Gastroesophageal sphincter (tissue), 4 donors: Measurements from ENCODE around the gene GINS3. TPM values are rescaled to one million over a fixed set of nuclear protein-coding genes. Genes with fewer than 3 reads are reported as not detected.
"Not testable (repeated sequence)": the region's sequence is repeated elsewhere in the genome, so short reads cannot be mapped to it uniquely, and the experiment has no call there.

Experiments used
- ATAC-seq: fragments of 150-250 bp; one replicate; pipeline ENCODE4 v1.9.1; 2016; ENCODE audit warnings: mild to moderate bottlenecking, moderate library complexity
- H3K27ac ChIP-seq, 4 donors: fragments of 200-600 bp; sonication (generic) in 3 of 4; 1 replicate in 3 of 4; 2 replicates in 1 of 4; pipeline ENCODE4 v1.5.1; 2016 to 2019
- H3K27me3 ChIP-seq: fragments of 200-600 bp; sonication (generic); one replicate; pipeline ENCODE4 v1.5.1; 2019
- H3K36me3 ChIP-seq, 2 donors: fragments of 200-600 bp; sonication (generic); one replicate each; pipeline ENCODE4 v1.5.1; 2019; ENCODE audit warnings: control low read depth in 1 of 2
- H3K4me1 ChIP-seq, 3 donors: fragments of 200-600 bp; sonication (generic); 1 replicate in 2 of 3; 2 replicates in 1 of 3; pipeline ENCODE4 v1.5.1; 2016 to 2019; ENCODE audit warnings: control low read depth in 2 of 3
- H3K4me3 ChIP-seq, 2 donors: fragments of 200-600 bp; sonication (generic); one replicate each; pipeline ENCODE4 v1.5.1; 2019; ENCODE audit warnings: mild to moderate bottlenecking in 1 of 2, moderate library complexity in 1 of 2
- H3K9me3 ChIP-seq, 3 donors: fragments of 200-600 bp; sonication (generic); one replicate each; pipeline ENCODE4 v1.5.1; 2017 to 2019; ENCODE audit warnings: control low read depth in 2 of 3
- EP300 ChIP-seq: sonication (generic); formaldehyde crosslinking; IDR thresholded peaks from one replicate; pipeline ENCODE4 v1.6.1; 2017; ENCODE audit warnings: antibody characterized with exemption, mild to moderate bottlenecking
- POLR2A ChIP-seq, 2 donors: fragments of 450-650 bp; IDR thresholded peaks; one replicate each; pipeline ENCODE4 v1.6.1; 2017; ENCODE audit warnings: antibody characterized with exemption in 2 of 2, mild to moderate bottlenecking in 2 of 2, moderate library complexity in 1 of 2
- POLR2AphosphoS5 ChIP-seq: sonication (generic); formaldehyde crosslinking; IDR thresholded peaks from one replicate; pipeline ENCODE4 v1.6.1; 2017; ENCODE audit warnings: antibody characterized with exemption
- WGBS, 2 donors: methylation state at CpG; one replicate each; pipeline ENCODE4 v1.1.5; 2018; ENCODE audit warnings: low coverage in 1 of 2; 5-methylcytosine and 5-hydroxymethylcytosine counted together
- total RNA-seq, 4 donors: library from RNA; depleted of rRNA; stranded (reverse); fragments of >200 nt; gene quantifications; one replicate each; pipeline ENCODE4 v1.1.0, GENCODE V29; 2016
- TF ChIP-seq, protein P1 (sequence below), 4 experiments: fragments of 200-600 bp in 2 of 4; fragments of 450-650 bp in 2 of 4; sonication (generic) in 1 of 4; IDR thresholded peaks; one replicate each; pipeline ENCODE4 v1.5.1; 2017 to 2019; ENCODE audit warnings: antibody characterized with exemption in 4 of 4, mild to moderate bottlenecking in 2 of 4, moderate library complexity in 2 of 4

GINS3 gene
- total RNA-seq, 4 donors from 2014 or later, result 1.7 to 2.8 (median 2.4) TPM

DNA sequence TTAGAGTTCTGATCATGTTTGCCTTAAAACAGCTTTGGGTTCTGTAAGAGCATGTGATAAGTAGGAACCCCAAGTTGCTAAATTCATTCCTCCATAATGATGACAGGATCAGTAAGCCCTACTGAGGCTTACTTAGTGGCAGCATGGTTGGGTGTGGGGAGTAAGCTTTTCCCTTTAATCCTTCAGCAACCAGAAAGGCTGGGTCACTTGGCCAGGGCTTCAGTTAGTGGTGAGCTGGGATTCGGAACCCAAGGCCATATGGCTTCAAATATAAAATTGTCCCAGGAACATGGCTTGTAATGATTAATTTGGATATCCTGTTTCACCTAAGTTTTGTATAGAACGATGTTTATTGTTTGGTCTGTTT, 850 bp downstream of the GINS3 start:
- Histone ChIP-seq H3K4me3 (peak overlapping the region; percentile 43 to 92), H3K27ac (peak overlapping the region in 3 of 4 donors; percentile 85 to 90 (median 87)), H3K27me3 (no peaks in the 10 kb centered on the region), H3K36me3 (no peaks in the 10 kb centered on the region), H3K9me3 (no peaks in the 10 kb centered on the region), H3K4me1 (peaks cover 0 to 7% (median 5%) of the 10 kb centered on the region in 3 donors)
- TF ChIP-seq EP300 (no peak), POLR2AphosphoS5 (no peak), POLR2A (IDR thresholded peaks at IDR 0.05) (no peak)
- TF ChIP-seq, protein P1, sequence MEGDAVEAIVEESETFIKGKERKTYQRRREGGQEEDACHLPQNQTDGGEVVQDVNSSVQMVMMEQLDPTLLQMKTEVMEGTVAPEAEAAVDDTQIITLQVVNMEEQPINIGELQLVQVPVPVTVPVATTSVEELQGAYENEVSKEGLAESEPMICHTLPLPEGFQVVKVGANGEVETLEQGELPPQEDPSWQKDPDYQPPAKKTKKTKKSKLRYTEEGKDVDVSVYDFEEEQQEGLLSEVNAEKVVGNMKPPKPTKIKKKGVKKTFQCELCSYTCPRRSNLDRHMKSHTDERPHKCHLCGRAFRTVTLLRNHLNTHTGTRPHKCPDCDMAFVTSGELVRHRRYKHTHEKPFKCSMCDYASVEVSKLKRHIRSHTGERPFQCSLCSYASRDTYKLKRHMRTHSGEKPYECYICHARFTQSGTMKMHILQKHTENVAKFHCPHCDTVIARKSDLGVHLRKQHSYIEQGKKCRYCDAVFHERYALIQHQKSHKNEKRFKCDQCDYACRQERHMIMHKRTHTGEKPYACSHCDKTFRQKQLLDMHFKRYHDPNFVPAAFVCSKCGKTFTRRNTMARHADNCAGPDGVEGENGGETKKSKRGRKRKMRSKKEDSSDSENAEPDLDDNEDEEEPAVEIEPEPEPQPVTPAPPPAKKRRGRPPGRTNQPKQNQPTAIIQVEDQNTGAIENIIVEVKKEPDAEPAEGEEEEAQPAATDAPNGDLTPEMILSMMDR (IDR thresholded peaks at IDR 0.05), result no peak
- WGBS, 2 donors, result 58 to 68% methylated on average over 2 of the region's 2 CpGs
- no peak for ATAC-seq

DNA sequence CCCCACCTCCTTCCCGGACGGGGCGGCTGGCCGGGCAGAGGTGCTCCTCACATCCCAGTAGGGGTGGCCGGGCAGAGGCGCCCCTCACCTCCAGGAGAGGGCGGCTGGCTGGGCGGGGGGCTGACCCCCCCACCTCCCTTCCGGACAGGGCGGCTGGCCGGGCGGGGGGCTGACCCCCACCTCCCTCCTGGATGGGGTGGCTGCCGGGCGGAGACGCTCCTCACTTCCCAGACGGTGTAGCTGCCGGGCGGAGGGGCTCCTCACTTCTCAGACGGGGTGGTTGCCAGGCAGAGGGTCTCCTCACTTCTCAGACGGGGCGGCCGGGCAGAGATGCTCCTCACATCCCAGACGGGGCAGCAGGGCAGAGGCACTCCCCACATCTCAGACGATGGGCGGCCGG, 4.6 kb downstream of the GINS3 start:
- not testable (repeated sequence) for H3K27me3 ChIP-seq, H3K27ac ChIP-seq, H3K36me3 ChIP-seq, H3K4me3 ChIP-seq, H3K4me1 ChIP-seq, ATAC-seq, H3K9me3 ChIP-seq
- no CpG with 5 or more reads among the region's 26 CpGs for WGBS, 2 donors

DNA sequence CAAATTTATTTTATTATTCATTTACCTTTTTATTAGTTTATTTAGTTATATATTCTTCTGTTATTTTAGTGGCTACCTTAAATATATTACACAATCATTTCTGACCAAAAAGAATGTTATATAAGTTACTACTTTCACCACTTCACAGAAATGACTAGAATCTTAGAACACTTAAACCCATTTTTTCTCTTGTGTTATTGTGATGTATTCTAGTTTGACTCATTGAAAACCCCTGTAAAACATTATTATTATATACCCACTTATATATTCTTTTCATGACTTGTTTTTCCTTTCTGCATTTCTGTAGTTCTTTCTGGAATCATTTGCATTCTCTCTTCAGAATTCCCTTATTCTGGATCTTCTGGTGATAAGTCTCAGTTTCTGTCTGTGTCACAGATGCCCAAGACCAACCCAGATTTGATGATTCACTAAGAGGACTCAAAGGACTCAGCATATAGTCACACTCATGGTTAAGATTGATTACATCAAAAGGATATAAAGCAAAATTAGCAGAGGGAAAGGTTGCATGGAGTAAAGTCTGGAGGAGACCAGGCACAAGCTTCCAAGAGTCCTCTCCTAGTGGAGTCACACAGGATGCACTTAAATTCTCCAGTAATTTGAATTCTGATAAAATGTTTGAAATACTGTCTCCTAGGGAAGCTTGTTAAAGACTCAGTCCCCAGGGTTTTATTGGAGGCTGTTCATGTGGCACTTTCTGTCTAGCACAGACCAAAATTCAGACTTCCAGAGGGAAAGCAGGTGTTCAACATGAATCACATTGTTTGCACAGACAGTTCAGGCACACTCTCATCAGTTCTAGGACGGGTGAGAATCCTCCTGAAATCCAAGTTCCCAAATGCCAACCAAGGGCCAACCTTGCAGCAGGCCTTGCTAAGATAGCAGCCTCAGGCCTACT, 7.7 kb downstream of the GINS3 start:
- Histone ChIP-seq H3K9me3 (no peaks in the 10 kb centered on the region), H3K27me3 (no peaks in the 10 kb centered on the region), H3K36me3 (peaks cover 0 to 7% of the 10 kb centered on the region in 2 donors), H3K4me1 (no peaks in the 10 kb centered on the region), H3K27ac (no peak overlapping the region), H3K4me3 (no peak overlapping the region)
- WGBS, 2 donors, result 50 to 67% methylated on average over 1 of the region's 1 CpG
- ATAC-seq, result no peak
- TF ChIP-seq, protein P1 (IDR thresholded peaks at IDR 0.05), result no peak
- no peak for TF ChIP-seq POLR2AphosphoS5
- no peak for TF ChIP-seq EP300
- no peak for TF ChIP-seq POLR2A (IDR thresholded peaks at IDR 0.05)

DNA sequence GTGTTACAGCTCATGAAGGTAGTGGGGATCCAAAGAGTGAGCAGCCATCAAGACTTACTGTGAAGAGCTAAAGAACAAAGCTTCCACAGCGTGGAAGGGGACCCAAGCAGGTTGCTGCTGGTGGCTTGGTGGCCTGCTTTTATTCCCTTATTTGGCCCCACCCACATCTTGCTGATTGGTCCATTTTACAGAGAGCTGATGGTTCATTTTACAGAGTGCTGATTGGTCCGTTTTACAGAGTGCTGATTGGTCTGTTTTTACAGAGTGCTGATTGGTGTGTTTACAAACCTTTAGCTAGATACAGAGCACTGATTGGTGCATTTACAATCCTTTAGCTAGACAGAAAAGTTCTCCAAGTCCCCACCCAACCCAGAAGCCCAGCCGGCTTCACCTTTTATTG, 9.0 kb downstream of the GINS3 start:
- H3K9me3 ChIP-seq, ATAC-seq, H3K27me3 ChIP-seq, H3K4me1 ChIP-seq, H3K36me3 ChIP-seq, H3K4me3 ChIP-seq, H3K27ac ChIP-seq: not testable (repeated sequence)
- WGBS, 2 donors, result 97 to 100% methylated on average over 3 of the region's 3 CpGs

DNA sequence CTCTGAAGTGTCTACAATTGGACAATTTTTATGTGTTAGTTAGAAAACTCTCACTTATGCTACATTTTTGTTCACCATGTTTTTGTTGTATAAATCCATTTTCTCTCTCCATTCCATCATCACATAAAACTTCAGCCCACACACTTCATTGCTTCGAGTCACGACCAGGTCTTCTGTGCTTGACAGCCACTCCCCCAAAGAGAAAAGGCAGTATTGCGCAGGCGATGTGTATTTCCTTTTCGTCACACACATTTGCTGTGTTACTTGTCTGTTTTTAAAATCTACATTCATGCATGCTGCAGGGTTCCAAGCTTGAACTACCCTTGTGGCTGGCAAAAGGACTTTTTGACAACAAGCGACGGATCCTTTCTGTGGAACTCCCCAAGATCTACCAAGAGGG, 10.5 kb downstream of the GINS3 start:
- H3K36me3 ChIP-seq, result peaks cover 0 to 10% of the 10 kb centered on the region in 2 donors
- TF ChIP-seq, protein P1 (IDR thresholded peaks at IDR 0.05), result no peak
- TF ChIP-seq EP300 (no peak), POLR2A (IDR thresholded peaks at IDR 0.05) (no peak), POLR2AphosphoS5 (no peak)

More for the DNA sequence above, 10.5 kb downstream of the GINS3 start:
- WGBS, 2 donors, result 85 to 94% methylated on average over 7 of the region's 7 CpGs
- no peak overlapping the region for H3K4me3 ChIP-seq
- no peaks in the 10 kb centered on the region for H3K9me3 ChIP-seq
- no peak for ATAC-seq
- H3K27ac ChIP-seq, result no peak overlapping the region
- H3K4me1 ChIP-seq, result no peaks in the 10 kb centered on the region
- H3K27me3 ChIP-seq, result no peaks in the 10 kb centered on the region
